ENCODE measurements around the gene SYNM.

SYNM gene

GRCh38 chr15:99121691-99122410, 17.0 kb downstream of the SYNM start:
- no peak for TF ChIP-seq EZH2phosphoT487 (IDR thresholded peaks at IDR 0.05; ENCODE audit: borderline replicate concordance, low read length)
- TF ChIP-seq CTCF (IDR thresholded peaks at IDR 0.05; ENCODE audit: low read depth, low read length, poor library complexity, severe bottlenecking): no peak
- no peaks in the 10 kb centered on the region for H3K9me2 ChIP-seq (replicated peaks; ENCODE audit: control insufficient read depth, low read length)
- no peaks in the 10 kb centered on the region for H4K20me1 ChIP-seq (ENCODE audit: control insufficient read depth, insufficient read depth, low read depth, low read length)
- no peaks in the 10 kb centered on the region for H3K4me1 ChIP-seq (ENCODE audit: control insufficient read depth, low read length)
- H3F3A ChIP-seq (ENCODE audit: control insufficient read depth, insufficient read depth): no peaks in the 10 kb centered on the region
- H3K4me2 ChIP-seq (ENCODE audit: low read length): no peak overlapping the region
- no peak overlapping the region for H3K4me3 ChIP-seq (ENCODE audit: low read length)
- H3K79me2 ChIP-seq (ENCODE audit: control insufficient read depth, low read length): no peaks in the 10 kb centered on the region
- no peaks in the 10 kb centered on the region for H3K27me3 ChIP-seq (ENCODE audit: control insufficient read depth, low read length)
- no peaks in the 10 kb centered on the region for H3K9me3 ChIP-seq (ENCODE audit: control insufficient read depth, insufficient read depth, low read length)
- no peak overlapping the region for H3K27ac ChIP-seq (ENCODE audit: low read depth, low read length)
- H3K36me3 ChIP-seq (ENCODE audit: control insufficient read depth, low read length): no peaks in the 10 kb centered on the region

GRCh38 chr15:99122831-99123712, 18.2 kb downstream of the SYNM start:
- H3K4me2 ChIP-seq (ENCODE audit: low read length): no peak overlapping the region
- no peaks in the 10 kb centered on the region for H3K36me3 ChIP-seq (ENCODE audit: control insufficient read depth, low read length)
- TF ChIP-seq EZH2phosphoT487 (IDR thresholded peaks at IDR 0.05; ENCODE audit: borderline replicate concordance, low read length): no peak
- no peak for TF ChIP-seq CTCF (IDR thresholded peaks at IDR 0.05; ENCODE audit: low read depth, low read length, poor library complexity, severe bottlenecking)
- H3K79me2 ChIP-seq (ENCODE audit: control insufficient read depth, low read length): no peaks in the 10 kb centered on the region
- H3K27ac ChIP-seq (ENCODE audit: low read depth, low read length): no peak overlapping the region
- H3K27me3 ChIP-seq (ENCODE audit: control insufficient read depth, low read length): no peaks in the 10 kb centered on the region
- H3K4me3 ChIP-seq (ENCODE audit: low read length): no peak overlapping the region
- no peaks in the 10 kb centered on the region for H3F3A ChIP-seq (ENCODE audit: control insufficient read depth, insufficient read depth)
- H3K9me2 ChIP-seq (replicated peaks; ENCODE audit: control insufficient read depth, low read length): no peaks in the 10 kb centered on the region
- no peaks in the 10 kb centered on the region for H3K4me1 ChIP-seq (ENCODE audit: control insufficient read depth, low read length)
- H3K9me3 ChIP-seq (ENCODE audit: control insufficient read depth, insufficient read depth, low read length): no peaks in the 10 kb centered on the region
- no peaks in the 10 kb centered on the region for H4K20me1 ChIP-seq (ENCODE audit: control insufficient read depth, insufficient read depth, low read depth, low read length)

DNA sequence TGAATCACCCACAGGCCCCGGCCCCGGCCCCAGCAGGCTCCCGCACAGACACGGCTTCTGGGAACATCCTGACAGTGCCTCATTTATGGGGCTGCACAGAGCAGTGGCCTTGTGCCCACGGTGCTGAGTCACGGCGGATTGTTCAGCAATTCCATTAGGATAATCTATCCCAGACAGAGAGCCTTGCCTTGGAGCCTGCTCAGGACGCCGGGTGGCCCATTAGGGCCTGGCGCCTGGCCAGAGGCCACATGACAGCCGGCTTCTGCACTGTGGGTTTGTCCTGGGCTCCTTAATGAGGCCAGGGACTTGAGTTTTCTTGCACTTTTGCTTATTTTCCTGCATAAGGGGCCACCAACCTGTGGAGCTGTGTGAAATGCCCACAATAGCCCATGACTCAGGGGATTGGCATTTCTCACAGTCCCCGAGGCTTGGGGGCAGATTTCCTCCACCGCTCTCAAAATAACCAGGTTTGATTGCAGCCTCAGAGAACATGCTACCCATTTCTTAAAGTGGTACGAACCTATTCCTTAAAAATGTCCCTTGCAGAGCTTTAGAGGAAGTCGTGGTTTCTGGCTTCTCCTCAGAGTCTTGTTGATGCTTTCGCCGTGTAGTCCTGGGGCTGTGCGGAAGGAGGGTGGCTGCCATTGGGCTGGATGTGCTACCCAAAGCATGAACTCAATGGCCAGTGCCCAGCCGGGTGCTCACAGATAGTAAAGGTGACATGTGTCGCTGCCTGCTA, 19.0 kb downstream of the SYNM start:
- TF ChIP-seq EZH2phosphoT487 (IDR thresholded peaks at IDR 0.05; ENCODE audit: borderline replicate concordance, low read length) (no peak), CTCF (IDR thresholded peaks at IDR 0.05; ENCODE audit: low read depth, low read length, poor library complexity, severe bottlenecking) (no peak)
- H3K27ac ChIP-seq (ENCODE audit: low read depth, low read length): no peak overlapping the region
- no peaks in the 10 kb centered on the region for H3K79me2 ChIP-seq (ENCODE audit: control insufficient read depth, low read length)
- H3K36me3 ChIP-seq (ENCODE audit: control insufficient read depth, low read length): no peaks in the 10 kb centered on the region
- no peaks in the 10 kb centered on the region for H3K4me1 ChIP-seq (ENCODE audit: control insufficient read depth, low read length)
- H3K27me3 ChIP-seq (ENCODE audit: control insufficient read depth, low read length): no peaks in the 10 kb centered on the region; the same call in 1 of the 2 replicates
- H3K9me3 ChIP-seq (ENCODE audit: control insufficient read depth, insufficient read depth, low read length): no peaks in the 10 kb centered on the region
- no peaks in the 10 kb centered on the region for H3F3A ChIP-seq (ENCODE audit: control insufficient read depth, insufficient read depth)
- no peaks in the 10 kb centered on the region for H3K9me2 ChIP-seq (replicated peaks; ENCODE audit: control insufficient read depth, low read length)
- H3K4me2 ChIP-seq (ENCODE audit: low read length): no peak overlapping the region
- H3K4me3 ChIP-seq (ENCODE audit: low read length): no peak overlapping the region
- no peaks in the 10 kb centered on the region for H4K20me1 ChIP-seq (ENCODE audit: control insufficient read depth, insufficient read depth, low read depth, low read length)
